Omental fat pad (tissue), 4 donors: ENCODE results near the gene CLEC20A. TPM values are rescaled to one million over a fixed set of nuclear protein-coding genes. Genes with fewer than 3 reads are reported as not detected.
"Not testable (repeated sequence)": the region's sequence is repeated elsewhere in the genome, so short reads cannot be mapped to it uniquely, and the experiment has no call there.

Experiments used
- ATAC-seq: fragments of 150-250 bp; one replicate; pipeline ENCODE4 v1.9.1; 2016; ENCODE audit warnings: mild to moderate bottlenecking, moderate library complexity; ENCODE audit not compliant: low FRiP score
- DNase-seq: peaks from one replicate; pipeline ENCODE4 v3.0.0-alpha.2; 2019; ENCODE audit warnings: low spot score
- total RNA-seq, 4 donors: library from RNA; depleted of rRNA; stranded (reverse); fragments of >200 nt; gene quantifications; one replicate each; pipeline ENCODE4 v1.1.0, GENCODE V29; 2016
- TF ChIP-seq, protein P1 (sequence below), 3 donors: fragments of 450-650 bp; IDR thresholded peaks; one replicate each; pipeline ENCODE4 v1.5.1; 2016 to 2017; ENCODE audit warnings: antibody characterized with exemption in 3 of 3, mild to moderate bottlenecking in 3 of 3, moderate library complexity in 2 of 3

Gene CLEC20A
- total RNA-seq, 4 donors from 2014 or later = not detected

DNA sequence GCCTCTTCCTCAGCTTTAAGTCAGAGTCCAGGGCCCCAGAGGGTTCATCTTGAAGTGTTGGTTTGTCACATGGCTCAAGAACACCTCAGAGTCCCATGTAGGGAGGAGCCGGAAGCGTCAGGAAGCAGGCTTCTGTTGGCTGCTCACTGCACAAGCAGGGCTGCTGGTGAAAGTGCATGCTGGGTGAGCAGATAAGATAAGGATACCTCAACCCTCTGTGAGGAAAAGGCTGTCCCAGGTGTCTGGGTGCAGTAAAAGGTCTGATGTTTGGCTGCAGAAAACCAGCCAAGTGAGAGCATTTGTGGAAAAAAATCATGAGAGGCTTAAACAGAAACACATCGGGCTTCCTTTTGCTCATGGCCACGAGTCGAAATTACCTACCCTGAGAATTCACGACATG lies 9.9 kb upstream of the CLEC20A start:
- TF ChIP-seq, protein P1, sequence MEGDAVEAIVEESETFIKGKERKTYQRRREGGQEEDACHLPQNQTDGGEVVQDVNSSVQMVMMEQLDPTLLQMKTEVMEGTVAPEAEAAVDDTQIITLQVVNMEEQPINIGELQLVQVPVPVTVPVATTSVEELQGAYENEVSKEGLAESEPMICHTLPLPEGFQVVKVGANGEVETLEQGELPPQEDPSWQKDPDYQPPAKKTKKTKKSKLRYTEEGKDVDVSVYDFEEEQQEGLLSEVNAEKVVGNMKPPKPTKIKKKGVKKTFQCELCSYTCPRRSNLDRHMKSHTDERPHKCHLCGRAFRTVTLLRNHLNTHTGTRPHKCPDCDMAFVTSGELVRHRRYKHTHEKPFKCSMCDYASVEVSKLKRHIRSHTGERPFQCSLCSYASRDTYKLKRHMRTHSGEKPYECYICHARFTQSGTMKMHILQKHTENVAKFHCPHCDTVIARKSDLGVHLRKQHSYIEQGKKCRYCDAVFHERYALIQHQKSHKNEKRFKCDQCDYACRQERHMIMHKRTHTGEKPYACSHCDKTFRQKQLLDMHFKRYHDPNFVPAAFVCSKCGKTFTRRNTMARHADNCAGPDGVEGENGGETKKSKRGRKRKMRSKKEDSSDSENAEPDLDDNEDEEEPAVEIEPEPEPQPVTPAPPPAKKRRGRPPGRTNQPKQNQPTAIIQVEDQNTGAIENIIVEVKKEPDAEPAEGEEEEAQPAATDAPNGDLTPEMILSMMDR (IDR thresholded peaks at IDR 0.05) = no peak
- DNase-seq (no peak), ATAC-seq (no peak)

DNA sequence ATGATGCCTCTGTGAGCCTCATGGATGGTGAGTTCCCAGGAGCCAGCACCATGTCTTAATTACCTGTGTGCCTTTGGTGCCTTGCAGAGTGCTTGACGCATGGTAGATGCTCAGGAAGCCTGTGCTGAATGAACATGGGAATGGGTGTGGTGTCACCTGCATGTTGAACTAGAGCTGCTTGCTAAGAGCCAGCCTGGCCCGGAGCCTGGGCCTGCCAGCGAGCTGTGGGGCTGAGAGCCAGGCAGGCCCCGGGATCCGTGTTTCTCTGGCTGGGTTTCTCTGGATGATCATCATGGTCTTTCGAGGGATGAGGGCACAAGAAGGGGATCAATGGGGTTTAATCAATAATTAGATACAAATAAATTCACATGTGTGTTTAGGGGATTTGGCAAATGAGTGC lies 9.4 kb upstream of the CLEC20A start:
- no peak for DNase-seq
- TF ChIP-seq, protein P1 (IDR thresholded peaks at IDR 0.05) = no peak
- no peak for ATAC-seq

DNA sequence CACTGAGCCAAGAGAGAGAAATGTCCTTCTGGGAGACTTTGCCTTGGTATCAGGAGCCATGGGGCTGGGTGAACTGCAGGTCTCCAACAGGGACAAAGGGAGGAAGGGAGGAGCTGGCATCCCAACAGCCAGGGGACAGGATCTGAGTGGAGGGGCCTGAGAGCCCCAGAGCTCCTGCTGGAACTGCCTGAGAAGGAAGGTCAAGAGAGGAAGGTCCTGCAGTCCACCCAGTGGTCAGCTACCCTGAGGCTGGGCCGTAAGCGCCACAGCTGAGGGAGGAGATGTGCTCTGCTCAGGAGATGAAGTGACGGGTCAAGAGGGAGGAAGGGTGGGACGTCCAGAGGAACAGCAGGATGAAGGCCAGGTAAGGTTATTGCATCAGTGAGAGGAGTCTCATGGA lies 7.5 kb upstream of the CLEC20A start:
- ATAC-seq = no peak
- DNase-seq = no peak
- TF ChIP-seq, protein P1 (IDR thresholded peaks at IDR 0.05) = no peak

DNA sequence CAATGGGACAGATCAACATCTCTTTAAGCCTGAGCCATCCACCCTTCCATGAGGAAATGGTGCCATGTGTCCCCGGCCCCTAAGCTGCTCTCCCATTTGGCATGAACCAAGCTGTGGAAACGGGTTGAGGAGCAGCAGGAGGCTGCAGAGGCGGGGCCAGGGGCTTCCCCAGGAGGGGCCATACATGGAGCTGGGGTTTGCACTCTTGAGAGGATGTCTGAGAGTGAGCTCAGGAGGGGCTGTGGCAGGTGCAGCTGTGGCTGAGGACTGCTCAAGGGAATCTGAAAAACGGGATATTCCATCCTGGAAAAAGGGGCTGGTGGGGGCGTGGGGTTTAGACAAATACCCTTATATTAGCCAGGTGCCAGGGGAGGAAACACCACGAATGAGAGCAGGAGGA lies 7.1 kb upstream of the CLEC20A start:
- ATAC-seq = no peak
- DNase-seq = no peak
- TF ChIP-seq, protein P1 (IDR thresholded peaks at IDR 0.05) = no peak

DNA sequence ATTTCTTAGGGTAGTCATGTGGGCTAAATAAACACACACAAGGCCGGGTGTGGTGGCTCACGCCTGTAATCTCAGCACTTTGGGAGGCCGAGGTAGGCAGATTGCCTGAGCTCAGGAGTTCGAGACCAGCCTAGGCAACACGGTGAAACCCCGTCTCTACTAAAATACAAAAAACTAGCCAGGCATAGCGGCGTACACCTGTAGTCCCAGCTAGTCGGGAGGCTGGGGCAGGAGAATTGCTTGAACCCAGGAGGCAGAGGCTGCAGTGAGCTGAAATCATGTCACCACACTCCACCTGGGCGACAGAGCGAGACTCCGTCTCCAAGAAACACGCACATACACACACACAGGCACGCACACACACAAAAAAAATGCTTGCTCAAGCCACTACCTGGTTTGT lies 6.6 kb upstream of the CLEC20A start:
- ATAC-seq, DNase-seq: not testable (repeated sequence)

DNA sequence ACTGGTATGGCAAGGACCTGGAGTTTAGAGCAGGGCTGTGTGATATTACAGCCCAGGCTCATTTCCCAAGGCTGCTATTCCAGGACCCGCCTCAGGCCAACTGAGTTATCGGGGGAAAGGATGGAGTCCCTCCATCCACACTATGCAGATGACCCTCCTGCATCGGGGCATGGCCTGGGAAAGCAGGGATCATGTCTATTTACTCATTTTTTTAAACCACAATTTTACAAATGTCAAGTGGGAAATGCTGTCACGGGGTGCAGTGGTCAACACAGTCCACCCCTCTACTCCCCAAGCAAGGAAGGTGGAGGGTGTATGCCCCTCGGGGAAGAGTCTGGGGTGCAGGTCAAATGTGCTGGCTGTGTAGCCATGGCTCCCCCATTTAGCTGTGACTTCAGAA lies 6.1 kb upstream of the CLEC20A start:
- ATAC-seq = no peak
- TF ChIP-seq, protein P1 (IDR thresholded peaks at IDR 0.05) = no peak
- DNase-seq = no peak

DNA sequence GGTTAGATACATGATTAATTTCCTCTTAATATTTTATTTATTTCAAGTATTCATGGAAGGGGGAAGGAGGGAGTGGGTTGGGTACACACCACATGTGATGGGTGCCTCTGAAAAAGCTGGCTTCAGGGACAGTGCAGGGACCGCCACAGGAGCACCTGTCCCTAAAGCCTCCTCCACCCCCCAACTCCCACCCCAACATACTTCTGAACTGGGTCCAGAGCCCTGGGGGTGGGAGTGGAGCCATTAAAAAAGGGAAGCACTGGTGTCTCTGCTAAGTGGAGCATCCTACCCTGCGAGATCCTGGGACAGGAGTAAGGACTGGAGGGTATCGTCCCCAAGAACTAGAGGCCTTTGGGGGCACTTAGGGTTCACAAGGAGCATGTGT lies 5.6 kb upstream of the CLEC20A start:
- TF ChIP-seq, protein P1 (IDR thresholded peaks at IDR 0.05) = no peak
- no peak for ATAC-seq
- no peak for DNase-seq
